Erythroblast (primary cell): ENCODE results near the gene SLC6A13.

Experiments used
- GATA1 ChIP-seq: IDR thresholded peaks from 2 replicates; pipeline ENCODE4 v1.6.1; 2011; ENCODE audit warnings: low read depth, mild to moderate bottlenecking, control low read depth, low read length, moderate library complexity
- POLR2A ChIP-seq: IDR thresholded peaks from 2 replicates; pipeline ENCODE4 v1.6.1; 2011; ENCODE audit warnings: mild to moderate bottlenecking, low read length

DNA sequence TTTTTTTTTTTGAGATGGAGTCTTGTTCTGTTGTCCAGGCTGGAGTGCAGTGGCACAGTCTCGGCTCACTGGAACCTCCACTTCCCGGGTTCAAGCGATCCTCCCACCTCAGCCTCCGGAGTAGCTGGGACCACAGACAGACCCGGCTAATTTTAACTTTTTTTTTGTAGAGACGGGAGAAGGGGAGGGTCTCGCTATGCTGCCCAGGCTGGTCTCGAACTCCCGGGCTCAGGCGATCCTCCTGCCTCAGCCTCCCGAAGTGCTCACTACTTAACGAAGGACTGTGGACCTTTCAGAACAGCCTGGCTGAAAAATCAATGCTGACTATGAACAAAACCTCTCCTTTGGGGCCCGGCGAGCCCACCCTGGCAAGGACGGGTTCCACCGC, 59.6 kb downstream of the SLC6A13 start:
- TF ChIP-seq POLR2A: no peak
- no peak for TF ChIP-seq GATA1
